Activated naive CD4-positive, alpha-beta T cell treated with anti-CD3 and anti-CD28 coated beads, Interleukin-2, amount 50 U/mL, for 72 hours (primary cell): Measurements from ENCODE around the gene UPF1. TPM values are rescaled to one million over a fixed set of nuclear protein-coding genes. Genes with fewer than 3 reads are reported as not detected.
"Not testable (repeated sequence)": the region's sequence is repeated elsewhere in the genome, so short reads cannot be mapped to it uniquely, and the experiment has no call there.

Source experiments
- ATAC-seq, 2 donors: fragments of 150-1000 bp; cut with Tn5 transposase; 2 replicates each; pipeline ENCODE4 v1.10.0; 2021; ENCODE audit warnings: mild to moderate bottlenecking in 2 of 2, moderate library complexity in 2 of 2
- DNase-seq, 2 donors: peaks; one replicate each; pipeline ENCODE4 v3.0.0; 2021 to 2022; ENCODE audit warnings: low spot score in 2 of 2
- H3K27ac Mint-ChIP-seq, 2 donors: one replicate each; pipeline ENCODE4 v1.8.0; 2022; ENCODE audit warnings: mild to moderate bottlenecking in 2 of 2, mixed read lengths in 2 of 2
- H3K36me3 Mint-ChIP-seq, 2 donors: one replicate each; pipeline ENCODE4 v1.8.0; 2022; ENCODE audit warnings: mixed read lengths in 2 of 2
- H3K9me3 Mint-ChIP-seq, 2 donors: one replicate each; pipeline ENCODE4 v1.8.0; 2022; ENCODE audit warnings: mixed read lengths in 2 of 2
- total RNA-seq, 2 donors: library from RNA; stranded (reverse); gene quantifications; one replicate each; pipeline ENCODE4 v1.2.3, GENCODE V29; 2022

Gene UPF1
- total RNA-seq, 2 donors from 2014 or later, result 81.6 to 109 TPM

- no peak for DNase-seq
- Mint-ChIP-seq H3K27ac (no peak overlapping the region), H3K9me3 (no peaks in the 10 kb centered on the region), H3K36me3 (peaks cover 0 to 6% of the 10 kb centered on the region in 2 donors)
- ATAC-seq, result no peak
These were observed 37.1 kb upstream of the UPF1 start for GRCh38 chr19:18794692-18795091.

- Mint-ChIP-seq H3K27ac (no peak overlapping the region), H3K36me3 (peaks cover 0 to under 1% of the 10 kb centered on the region in 2 donors), H3K9me3 (no peaks in the 10 kb centered on the region)
- ATAC-seq, result peak in 1 of 2 donors; percentile 14
- no peak for DNase-seq
These were observed 36.2 kb upstream of the UPF1 start for GRCh38 chr19:18795540-18795939.

- DNase-seq, result no peak
- Mint-ChIP-seq H3K36me3 (no peaks in the 10 kb centered on the region), H3K9me3 (no peaks in the 10 kb centered on the region), H3K27ac (no peak overlapping the region)
- ATAC-seq, result peak; percentile 26 to 57
These were observed 35.5 kb upstream of the UPF1 start for GRCh38 chr19:18796239-18796638.

GRCh38 chr19:18798384-18799352 lies 33.1 kb upstream of the UPF1 start:
- no peak for DNase-seq
- no peaks in the 10 kb centered on the region for H3K36me3 Mint-ChIP-seq
- no peak overlapping the region for H3K27ac Mint-ChIP-seq
- H3K9me3 Mint-ChIP-seq, result no peaks in the 10 kb centered on the region
- no peak for ATAC-seq

- no peak overlapping the region for H3K27ac Mint-ChIP-seq
- no peaks in the 10 kb centered on the region for H3K36me3 Mint-ChIP-seq
- no peak for ATAC-seq
- no peaks in the 10 kb centered on the region for H3K9me3 Mint-ChIP-seq
- DNase-seq, result no peak
These were observed 32.3 kb upstream of the UPF1 start for GRCh38 chr19:18799389-18799970.

- no peak for ATAC-seq
- Mint-ChIP-seq H3K9me3 (no peaks in the 10 kb centered on the region), H3K36me3 (no peaks in the 10 kb centered on the region), H3K27ac (no peak overlapping the region)
- DNase-seq, result no peak
These were observed 31.7 kb upstream of the UPF1 start for GRCh38 chr19:18800079-18800478.

GRCh38 chr19:18800636-18801035 lies 31.1 kb upstream of the UPF1 start:
- DNase-seq (no peak), ATAC-seq (no peak)
- Mint-ChIP-seq H3K36me3 (no peaks in the 10 kb centered on the region), H3K27ac (no peak overlapping the region), H3K9me3 (no peaks in the 10 kb centered on the region)

GRCh38 chr19:18802354-18802753 lies 29.4 kb upstream of the UPF1 start:
- Mint-ChIP-seq H3K9me3 (no peaks in the 10 kb centered on the region), H3K36me3 (no peaks in the 10 kb centered on the region), H3K27ac (no peak overlapping the region)
- DNase-seq, result no peak
- ATAC-seq, result no peak

- H3K27ac Mint-ChIP-seq, result no peak overlapping the region
- no peak for ATAC-seq
- H3K36me3 Mint-ChIP-seq, result no peaks in the 10 kb centered on the region
- no peaks in the 10 kb centered on the region for H3K9me3 Mint-ChIP-seq
- no peak for DNase-seq
These were observed 28.1 kb upstream of the UPF1 start for GRCh38 chr19:18803550-18804138.

- Mint-ChIP-seq H3K9me3 (no peaks in the 10 kb centered on the region), H3K36me3 (no peaks in the 10 kb centered on the region), H3K27ac (no peak overlapping the region)
- DNase-seq (no peak), ATAC-seq (no peak)
These were observed 27.6 kb upstream of the UPF1 start for GRCh38 chr19:18804139-18804601.

GRCh38 chr19:18804643-18805042 lies 27.1 kb upstream of the UPF1 start:
- ATAC-seq (no peak), DNase-seq (no peak)
- Mint-ChIP-seq H3K36me3 (no peaks in the 10 kb centered on the region), H3K27ac (no peak overlapping the region), H3K9me3 (no peaks in the 10 kb centered on the region)

- no peak for DNase-seq
- no peak for ATAC-seq
- Mint-ChIP-seq H3K27ac (no peak overlapping the region), H3K9me3 (no peaks in the 10 kb centered on the region), H3K36me3 (no peaks in the 10 kb centered on the region)
These were observed 23.9 kb upstream of the UPF1 start for GRCh38 chr19:18807861-18808331.

GRCh38 chr19:18809149-18809868 lies 22.4 kb upstream of the UPF1 start:
- DNase-seq (no peak), ATAC-seq (no peak)
- Mint-ChIP-seq H3K27ac (no peak overlapping the region), H3K36me3 (no peaks in the 10 kb centered on the region), H3K9me3 (no peaks in the 10 kb centered on the region)

- not testable (repeated sequence) for H3K36me3 Mint-ChIP-seq, DNase-seq, H3K27ac Mint-ChIP-seq, H3K9me3 Mint-ChIP-seq, ATAC-seq
These were observed 20.1 kb upstream of the UPF1 start for GRCh38 chr19:18811638-18812037.

GRCh38 chr19:18814063-18814462 lies 17.7 kb upstream of the UPF1 start:
- ATAC-seq (no peak), DNase-seq (no peak)
- no peaks in the 10 kb centered on the region for H3K36me3 Mint-ChIP-seq
- no peak overlapping the region for H3K27ac Mint-ChIP-seq
- H3K9me3 Mint-ChIP-seq, result no peaks in the 10 kb centered on the region

- DNase-seq, result no peak
- Mint-ChIP-seq H3K36me3 (no peaks in the 10 kb centered on the region), H3K27ac (no peak overlapping the region), H3K9me3 (no peaks in the 10 kb centered on the region)
- ATAC-seq, result peak in 1 of 2 donors; percentile 61
These were observed 16.1 kb upstream of the UPF1 start for GRCh38 chr19:18815673-18816072.

GRCh38 chr19:18816645-18817044 lies 15.1 kb upstream of the UPF1 start:
- not testable (repeated sequence) for H3K9me3 Mint-ChIP-seq, H3K36me3 Mint-ChIP-seq, H3K27ac Mint-ChIP-seq, DNase-seq, ATAC-seq
